ENCODE measurements around the gene METTL23.

METTL23 gene

DNA sequence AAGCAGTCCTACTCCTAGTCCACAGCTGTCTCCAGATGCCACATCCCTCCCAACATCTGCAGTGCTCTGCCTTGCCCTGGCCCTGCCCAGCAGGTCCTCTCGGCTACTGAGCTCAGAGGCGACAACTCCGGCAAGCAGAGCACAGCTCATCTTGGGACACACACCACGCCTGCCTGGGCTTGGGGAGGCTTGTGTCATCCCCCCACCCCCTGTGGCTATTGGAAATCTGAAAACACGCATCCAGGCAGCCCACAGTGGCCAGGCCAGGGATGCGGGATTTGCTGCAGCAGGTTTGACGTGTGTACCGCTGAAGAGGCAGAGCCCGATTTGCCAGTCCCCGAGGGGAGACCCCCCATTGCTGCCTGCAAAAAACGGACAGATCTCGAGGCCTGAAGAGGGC, 41.3 kb upstream of the METTL23 start:
- Histone ChIP-seq H3K4me2 (ENCODE audit: low read depth, low read length, poor library complexity, severe bottlenecking) (no peak overlapping the region), H3K27me3 (ENCODE audit: insufficient read depth, low read length, poor library complexity, severe bottlenecking) (no peaks in the 10 kb centered on the region), H3K36me3 (ENCODE audit: insufficient read depth, low read length) (no peaks in the 10 kb centered on the region), H2AFZ (ENCODE audit: low read length) (no peak overlapping the region), H3K4me3 (ENCODE audit: low read length, poor library complexity, severe bottlenecking) (no peak overlapping the region), H3K9me2 (replicated peaks; ENCODE audit: low read depth, low read length) (no peaks in the 10 kb centered on the region), H4K20me1 (ENCODE audit: insufficient read depth, low read length, poor library complexity, severe bottlenecking) (no peaks in the 10 kb centered on the region), H3F3A (ENCODE audit: low read depth) (no peaks in the 10 kb centered on the region), H3K9me3 (ENCODE audit: insufficient read depth, low read depth, low read length) (no peaks in the 10 kb centered on the region), H3K79me2 (ENCODE audit: insufficient read depth, low read length) (no peaks in the 10 kb centered on the region), H3K9ac (ENCODE audit: low read depth, low read length, poor library complexity, severe bottlenecking) (no peak overlapping the region), H3K4me1 (ENCODE audit: insufficient read depth, low read length, poor library complexity, severe bottlenecking) (peaks cover 28% of the 10 kb centered on the region)
- TF ChIP-seq, protein P1, sequence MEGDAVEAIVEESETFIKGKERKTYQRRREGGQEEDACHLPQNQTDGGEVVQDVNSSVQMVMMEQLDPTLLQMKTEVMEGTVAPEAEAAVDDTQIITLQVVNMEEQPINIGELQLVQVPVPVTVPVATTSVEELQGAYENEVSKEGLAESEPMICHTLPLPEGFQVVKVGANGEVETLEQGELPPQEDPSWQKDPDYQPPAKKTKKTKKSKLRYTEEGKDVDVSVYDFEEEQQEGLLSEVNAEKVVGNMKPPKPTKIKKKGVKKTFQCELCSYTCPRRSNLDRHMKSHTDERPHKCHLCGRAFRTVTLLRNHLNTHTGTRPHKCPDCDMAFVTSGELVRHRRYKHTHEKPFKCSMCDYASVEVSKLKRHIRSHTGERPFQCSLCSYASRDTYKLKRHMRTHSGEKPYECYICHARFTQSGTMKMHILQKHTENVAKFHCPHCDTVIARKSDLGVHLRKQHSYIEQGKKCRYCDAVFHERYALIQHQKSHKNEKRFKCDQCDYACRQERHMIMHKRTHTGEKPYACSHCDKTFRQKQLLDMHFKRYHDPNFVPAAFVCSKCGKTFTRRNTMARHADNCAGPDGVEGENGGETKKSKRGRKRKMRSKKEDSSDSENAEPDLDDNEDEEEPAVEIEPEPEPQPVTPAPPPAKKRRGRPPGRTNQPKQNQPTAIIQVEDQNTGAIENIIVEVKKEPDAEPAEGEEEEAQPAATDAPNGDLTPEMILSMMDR (conservative IDR thresholded peaks at IDR 0.05; ENCODE audit: low read length) = no peak
- TF ChIP-seq EZH2phosphoT487 (IDR thresholded peaks at IDR 0.05; ENCODE audit: borderline replicate concordance) = no peak

DNA sequence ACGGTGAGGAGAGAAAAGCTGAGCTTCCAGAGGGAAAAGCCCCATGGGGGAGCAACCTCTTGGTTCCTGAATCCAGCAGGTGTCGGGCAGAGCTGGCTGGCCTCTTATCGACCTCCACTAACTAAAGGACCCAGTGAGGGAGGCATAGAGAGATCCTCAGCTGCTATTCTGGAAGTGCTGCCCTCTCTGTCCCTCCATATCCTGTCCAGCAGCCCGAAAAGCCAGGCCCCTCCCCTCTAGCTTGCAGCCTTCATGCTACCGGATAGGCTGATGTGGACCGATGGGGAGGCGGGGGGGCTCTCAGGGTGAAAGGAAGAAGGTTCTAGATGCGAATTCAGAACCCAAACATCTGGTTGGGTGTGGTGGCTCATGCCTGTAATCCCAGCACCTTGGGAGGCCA, 40.8 kb upstream of the METTL23 start:
- no peaks in the 10 kb centered on the region for H3K9me3 ChIP-seq (ENCODE audit: insufficient read depth, low read depth, low read length)
- TF ChIP-seq, protein P1 (conservative IDR thresholded peaks at IDR 0.05; ENCODE audit: low read length) = no peak
- no peak for TF ChIP-seq EZH2phosphoT487 (IDR thresholded peaks at IDR 0.05; ENCODE audit: borderline replicate concordance)
- H3K4me1 ChIP-seq (ENCODE audit: insufficient read depth, low read length, poor library complexity, severe bottlenecking) = peaks cover 27% of the 10 kb centered on the region
- H3K9me2 ChIP-seq (replicated peaks; ENCODE audit: low read depth, low read length) = no peaks in the 10 kb centered on the region
- H3K27me3 ChIP-seq (ENCODE audit: insufficient read depth, low read length, poor library complexity, severe bottlenecking) = no peaks in the 10 kb centered on the region
- H4K20me1 ChIP-seq (ENCODE audit: insufficient read depth, low read length, poor library complexity, severe bottlenecking) = no peaks in the 10 kb centered on the region
- H3K9ac ChIP-seq (ENCODE audit: low read depth, low read length, poor library complexity, severe bottlenecking) = no peak overlapping the region
- no peaks in the 10 kb centered on the region for H3K79me2 ChIP-seq (ENCODE audit: insufficient read depth, low read length)
- no peak overlapping the region for H3K4me3 ChIP-seq (ENCODE audit: low read length, poor library complexity, severe bottlenecking)
- no peak overlapping the region for H2AFZ ChIP-seq (ENCODE audit: low read length)
- no peaks in the 10 kb centered on the region for H3F3A ChIP-seq (ENCODE audit: low read depth)
- H3K4me2 ChIP-seq (ENCODE audit: low read depth, low read length, poor library complexity, severe bottlenecking) = no peak overlapping the region
- no peaks in the 10 kb centered on the region for H3K36me3 ChIP-seq (ENCODE audit: insufficient read depth, low read length)

DNA sequence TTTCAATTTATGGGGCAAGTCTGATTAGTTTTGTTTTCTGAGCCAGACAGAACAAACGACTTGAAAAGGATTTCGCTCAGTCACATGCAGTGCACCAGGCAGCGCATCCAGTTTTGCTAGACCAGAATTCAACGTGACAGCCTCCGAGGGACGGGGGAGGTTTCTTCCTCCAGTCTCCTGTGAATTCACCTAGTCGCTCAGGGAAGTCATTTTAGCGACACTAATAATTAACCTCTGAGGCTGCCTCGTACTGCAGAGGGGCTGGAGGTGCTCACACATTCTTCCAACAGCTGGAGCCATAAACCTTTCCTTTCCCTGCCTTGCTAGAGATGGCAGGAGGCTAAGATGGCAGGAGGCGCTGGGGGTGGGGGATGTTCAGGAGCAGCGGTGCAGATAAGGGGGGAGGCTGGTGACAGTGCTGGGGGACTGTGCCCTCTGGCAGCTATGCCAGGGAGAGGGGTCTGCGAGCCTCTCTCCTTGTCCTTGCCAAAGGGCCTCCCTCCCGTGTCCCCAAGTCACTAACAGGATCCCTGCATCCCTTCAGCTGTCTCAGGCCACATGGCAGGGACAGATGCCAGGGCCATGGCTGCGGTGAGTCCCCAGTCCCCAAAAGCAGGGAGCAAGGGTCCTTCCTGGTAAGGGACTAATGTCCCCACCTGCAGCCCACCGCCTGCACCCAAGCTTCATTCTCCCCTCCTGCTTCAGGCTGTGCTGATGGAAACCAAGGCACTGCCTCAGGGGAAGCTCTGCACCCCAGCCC, 39.9 kb upstream of the METTL23 start:
- Histone ChIP-seq H3K9me2 (replicated peaks; ENCODE audit: low read depth, low read length) (no peaks in the 10 kb centered on the region), H3K79me2 (ENCODE audit: insufficient read depth, low read length) (no peaks in the 10 kb centered on the region), H3K9me3 (ENCODE audit: insufficient read depth, low read depth, low read length) (no peaks in the 10 kb centered on the region), H3K36me3 (ENCODE audit: insufficient read depth, low read length) (no peaks in the 10 kb centered on the region), H3F3A (ENCODE audit: low read depth) (no peaks in the 10 kb centered on the region), H2AFZ (ENCODE audit: low read length) (no peak overlapping the region), H4K20me1 (ENCODE audit: insufficient read depth, low read length, poor library complexity, severe bottlenecking) (no peaks in the 10 kb centered on the region), H3K4me3 (ENCODE audit: low read length, poor library complexity, severe bottlenecking) (no peak overlapping the region), H3K4me1 (ENCODE audit: insufficient read depth, low read length, poor library complexity, severe bottlenecking) (peaks cover 19% of the 10 kb centered on the region), H3K9ac (ENCODE audit: low read depth, low read length, poor library complexity, severe bottlenecking) (no peak overlapping the region), H3K4me2 (ENCODE audit: low read depth, low read length, poor library complexity, severe bottlenecking) (no peak overlapping the region), H3K27me3 (ENCODE audit: insufficient read depth, low read length, poor library complexity, severe bottlenecking) (no peaks in the 10 kb centered on the region)
- TF ChIP-seq EZH2phosphoT487 (IDR thresholded peaks at IDR 0.05; ENCODE audit: borderline replicate concordance) = no peak
- TF ChIP-seq, protein P1 (conservative IDR thresholded peaks at IDR 0.05; ENCODE audit: low read length) = no peak
